ENCODE data around the gene COL10A1. TPM values are rescaled to one million over a fixed set of nuclear protein-coding genes. Genes with fewer than 3 reads are reported as not detected.

The COL10A1 gene
- total and polyA plus RNA-seq, 3 donors from 2014 or later = 0.06 to 0.34 (median 0.16) TPM

DNA sequence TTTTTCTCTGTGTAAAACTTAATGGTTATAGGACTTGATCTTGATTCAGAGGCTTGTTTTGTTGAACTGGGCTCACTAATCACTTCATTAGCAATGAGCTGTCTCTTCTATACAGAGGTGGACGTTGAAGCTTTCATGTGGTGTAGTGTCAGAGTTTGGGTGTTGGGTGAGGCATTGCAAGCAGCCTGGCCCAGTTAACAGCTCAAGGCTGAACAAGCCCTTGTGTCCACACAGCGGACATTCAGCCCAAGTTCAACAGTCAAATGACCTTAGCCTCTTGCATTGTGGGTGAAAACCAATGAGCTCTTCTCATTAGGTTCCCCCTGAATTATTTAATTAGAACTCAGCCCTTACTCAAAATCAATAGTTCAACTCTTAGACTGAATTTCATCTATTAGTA, 12.5 kb downstream of the COL10A1 start:
- H3K36me3 ChIP-seq (ENCODE audit: low read depth, missing control alignments) = no peaks in the 10 kb centered on the region

DNA sequence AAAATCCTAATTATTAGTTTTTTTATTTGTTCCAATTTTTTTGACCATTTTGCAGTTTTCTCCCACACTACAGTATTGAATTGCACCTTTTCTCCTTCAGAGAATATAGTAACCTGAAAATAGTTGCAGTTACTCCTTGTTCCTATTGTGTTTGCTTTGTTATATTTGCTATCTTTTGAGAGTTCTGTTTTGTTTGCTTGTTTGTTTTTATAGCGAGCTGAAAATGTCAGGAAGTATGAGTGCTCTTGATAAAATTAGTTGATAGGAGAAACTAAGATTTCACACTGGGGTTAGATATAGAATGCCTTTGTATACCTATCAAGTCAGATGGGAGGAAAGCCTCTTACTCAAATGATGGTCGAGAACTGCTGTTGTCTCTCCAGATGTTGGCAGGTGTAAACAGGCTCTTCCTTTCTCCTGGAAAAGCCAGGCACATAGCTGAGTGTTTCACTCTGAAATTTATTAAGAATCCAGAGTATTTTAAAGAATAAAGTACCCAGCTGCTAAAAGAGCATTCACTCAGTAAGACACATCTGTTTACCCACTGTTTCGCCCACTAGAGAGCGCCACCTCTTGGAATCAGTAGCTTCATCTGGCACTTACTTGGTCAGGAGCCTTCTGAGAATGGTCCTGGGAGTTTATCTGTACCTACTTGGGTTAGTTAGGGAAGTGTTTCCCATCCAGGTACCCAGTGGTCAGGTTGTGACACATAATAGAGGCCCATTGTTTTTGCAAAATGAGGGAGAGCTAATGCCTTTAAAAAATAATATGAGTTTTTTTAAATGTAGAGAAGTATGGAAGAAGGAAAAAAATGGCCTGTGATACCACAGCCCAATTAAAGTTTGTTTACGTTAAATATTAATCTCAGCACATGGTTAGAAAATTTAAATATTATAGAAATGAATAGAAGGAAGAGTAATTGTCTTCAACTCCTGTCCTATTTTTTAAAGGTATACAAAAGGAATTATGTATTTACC, 14.1 kb downstream of the COL10A1 start:
- Histone ChIP-seq H3K36me3 (ENCODE audit: low read depth, missing control alignments) (no peaks in the 10 kb centered on the region), H3K4me1 (peaks cover 4% of the 10 kb centered on the region), H3K27me3 (no peaks in the 10 kb centered on the region), H3K9me3 (no peaks in the 10 kb centered on the region), H3K27ac (no peak overlapping the region), H3K4me3 (no peak overlapping the region)
- no peak for TF ChIP-seq POLR2A (IDR thresholded peaks at IDR 0.05)
- TF ChIP-seq, protein P1, sequence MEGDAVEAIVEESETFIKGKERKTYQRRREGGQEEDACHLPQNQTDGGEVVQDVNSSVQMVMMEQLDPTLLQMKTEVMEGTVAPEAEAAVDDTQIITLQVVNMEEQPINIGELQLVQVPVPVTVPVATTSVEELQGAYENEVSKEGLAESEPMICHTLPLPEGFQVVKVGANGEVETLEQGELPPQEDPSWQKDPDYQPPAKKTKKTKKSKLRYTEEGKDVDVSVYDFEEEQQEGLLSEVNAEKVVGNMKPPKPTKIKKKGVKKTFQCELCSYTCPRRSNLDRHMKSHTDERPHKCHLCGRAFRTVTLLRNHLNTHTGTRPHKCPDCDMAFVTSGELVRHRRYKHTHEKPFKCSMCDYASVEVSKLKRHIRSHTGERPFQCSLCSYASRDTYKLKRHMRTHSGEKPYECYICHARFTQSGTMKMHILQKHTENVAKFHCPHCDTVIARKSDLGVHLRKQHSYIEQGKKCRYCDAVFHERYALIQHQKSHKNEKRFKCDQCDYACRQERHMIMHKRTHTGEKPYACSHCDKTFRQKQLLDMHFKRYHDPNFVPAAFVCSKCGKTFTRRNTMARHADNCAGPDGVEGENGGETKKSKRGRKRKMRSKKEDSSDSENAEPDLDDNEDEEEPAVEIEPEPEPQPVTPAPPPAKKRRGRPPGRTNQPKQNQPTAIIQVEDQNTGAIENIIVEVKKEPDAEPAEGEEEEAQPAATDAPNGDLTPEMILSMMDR (IDR thresholded peaks at IDR 0.05) = peak in 2 of 3 experiments; percentile 10 to 39
- intact Hi-C loops (cut with DNase I; ENCODE audit: low total_unique reads) = no loop called here
- WGBS, 2 donors = 69 to 79% methylated on average over 5 of the region's 5 CpGs
- peak; percentile 46 for DNase-seq

More for the DNA sequence above, 12.5 kb downstream of the COL10A1 start:
- DNase-seq = no peak
- TF ChIP-seq POLR2A (IDR thresholded peaks at IDR 0.05) = no peak
- TF ChIP-seq, protein P1 (IDR thresholded peaks at IDR 0.05) = no peak
- Histone ChIP-seq H3K27ac (no peak overlapping the region), H3K4me3 (no peak overlapping the region), H3K27me3 (no peaks in the 10 kb centered on the region), H3K9me3 (no peaks in the 10 kb centered on the region), H3K4me1 (peaks cover 4% of the 10 kb centered on the region)
- 84 to 94% methylated on average over 2 of the region's 2 CpGs for WGBS, 2 donors
- intact Hi-C loops (cut with DNase I; ENCODE audit: low total_unique reads) = no loop called here

DNA sequence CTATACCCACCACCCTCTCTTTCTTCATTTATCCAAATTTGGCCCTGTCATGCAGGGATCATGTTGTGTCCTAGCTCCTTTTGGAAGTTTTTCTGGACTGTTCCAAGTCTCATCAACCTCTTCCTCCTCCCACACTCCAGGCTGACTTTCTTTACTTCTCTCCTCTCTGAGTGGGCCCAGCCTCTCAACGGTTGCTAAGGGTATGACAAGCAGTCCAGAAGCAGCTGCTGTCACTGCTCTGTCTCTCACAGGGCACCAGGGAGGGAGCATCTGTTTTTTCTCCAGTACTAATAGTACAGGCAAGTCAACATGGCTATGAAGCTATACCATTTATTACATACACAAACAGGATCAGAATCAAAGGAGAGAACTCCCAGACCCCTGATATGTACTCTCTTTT, 17.1 kb downstream of the COL10A1 start:
- intact Hi-C loops (cut with DNase I; ENCODE audit: low total_unique reads) = no loop called here
- Histone ChIP-seq H3K9me3 (no peaks in the 10 kb centered on the region), H3K4me1 (peaks cover 4% of the 10 kb centered on the region), H3K36me3 (ENCODE audit: low read depth, missing control alignments) (no peaks in the 10 kb centered on the region), H3K27ac (no peak overlapping the region), H3K4me3 (no peak overlapping the region), H3K27me3 (no peaks in the 10 kb centered on the region)
- peak; percentile 37 for DNase-seq
- no peak for TF ChIP-seq POLR2A (IDR thresholded peaks at IDR 0.05)
- TF ChIP-seq, protein P1 (IDR thresholded peaks at IDR 0.05) = no peak
- 43 to 56% methylated on average over 1 of the region's 1 CpG for WGBS, 2 donors

DNA sequence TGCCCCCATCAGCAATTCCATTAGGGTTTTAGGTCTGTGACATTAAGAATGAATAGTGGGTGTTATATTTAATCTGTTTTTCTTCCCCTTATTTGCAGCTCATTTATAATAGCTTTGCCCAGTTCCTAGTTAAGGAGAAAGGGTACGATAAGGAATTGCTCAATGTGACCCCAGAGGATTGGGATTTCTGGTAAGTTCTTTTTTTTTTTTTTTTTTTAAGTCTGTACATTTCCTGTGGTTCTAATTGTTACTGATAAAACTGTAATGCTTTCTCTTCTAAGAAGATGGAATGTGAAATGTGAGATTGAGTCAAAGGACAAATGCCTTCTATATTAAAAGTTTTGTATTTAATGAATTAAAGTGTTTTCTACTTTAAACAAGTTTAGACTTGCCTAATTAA, 19.8 kb downstream of the COL10A1 start:
- H3K27ac ChIP-seq = no peak overlapping the region
- intact Hi-C loops (cut with DNase I; ENCODE audit: low total_unique reads) = no loop called here

More for the DNA sequence above, 19.8 kb downstream of the COL10A1 start:
- no peaks in the 10 kb centered on the region for H3K36me3 ChIP-seq (ENCODE audit: low read depth, missing control alignments)
- no peak overlapping the region for H3K4me3 ChIP-seq
- H3K4me1 ChIP-seq = peaks cover 12% of the 10 kb centered on the region
- H3K9me3 ChIP-seq = no peaks in the 10 kb centered on the region
- 28 to 42% methylated on average over 1 of the region's 1 CpG for WGBS, 2 donors
- DNase-seq = no peak
- TF ChIP-seq POLR2A (IDR thresholded peaks at IDR 0.05) = no peak
- TF ChIP-seq, protein P1 (IDR thresholded peaks at IDR 0.05) = no peak
- no peaks in the 10 kb centered on the region for H3K27me3 ChIP-seq
